Mucosa of descending colon (tissue), 3 donors: ENCODE data around the gene WDR31. TPM values are rescaled to one million over a fixed set of nuclear protein-coding genes. Genes with fewer than 3 reads are reported as not detected.
A peak's percentile ranks its signal among the peaks of the same experiment; 100 is the strongest.

Source experiments
- ATAC-seq: fragments of 200-7000 bp; cut with Tn5 transposase; one replicate; pipeline ENCODE4 v1.9.1; 2020; ENCODE audit warnings: mild to moderate bottlenecking, moderate library complexity
- DNase-seq, 3 donors: peaks; one replicate each; pipeline ENCODE4 v3.0.0-alpha.2; 2020
- H3K36me3 ChIP-seq: fragments of 200-600 bp; one replicate; pipeline ENCODE4 v1.8.0; 2021; ENCODE audit warnings: low read depth, mild to moderate bottlenecking
- H3K4me1 ChIP-seq: fragments of 200-600 bp; one replicate; pipeline ENCODE4 v1.8.0; 2021; ENCODE audit warnings: low read depth, mild to moderate bottlenecking
- H3K4me3 ChIP-seq: fragments of 200-600 bp; one replicate; pipeline ENCODE4 v1.8.0; 2021; ENCODE audit warnings: mild to moderate bottlenecking
- H3K9me3 ChIP-seq: fragments of 200-600 bp; one replicate; pipeline ENCODE4 v1.8.0; 2021; ENCODE audit warnings: mild to moderate bottlenecking
- CTCF ChIP-seq: fragments of 200-600 bp; IDR thresholded peaks from one replicate; pipeline ENCODE4 v1.8.0; 2022; ENCODE audit warnings: antibody characterized with exemption, mild to moderate bottlenecking
- intact Hi-C, 2 donors: fragments of 100-400 bp; cut with DNase I in 1 of 2; cut with micrococcal nuclease in 1 of 2; formaldehyde crosslinking; loops; one replicate each; pipeline versions ENCODE4 v1.11.0 to v1.11.1; 2022; cut with DNase I, micrococcal nuclease
- long read RNA-seq, 2 donors: library from polyadenylated mRNA; unstranded; transcript quantifications; one replicate each; pipeline ENCODE4 v2.0.0, GENCODE V29; 2019 to 2021
- total RNA-seq, 3 donors: library from RNA; stranded (reverse); fragmentation: NEBNext Ultra II Directional in 2 of 3; extraction: Animal tissue kit (Norgen Biotek cat#: 25700) in 2 of 3; gene quantifications; one replicate each; pipeline versions ENCODE4 v1.2.1 to v1.2.4, GENCODE V29; 2021 to 2023
- donor health status: DM: no; HTN: no; CAD: no; lungs with moderate emphysema.
- donor health status: DM: no; HTN: no; CAD: no.
- donor health status: DM: no; HTN: yes; CAD: no.

WDR31 gene
- total RNA-seq, result 1 to 10 TPM; 2.6 to 4.6 (median 3.3) TPM
- long read RNA-seq, donor 1, full-length matches to known transcripts, result 1 of 2 reads
- long read RNA-seq, donor 1, partial matches to known transcripts, result 0 of 2 reads
- long read RNA-seq, donor 1, other reads (novel, unspliced or antisense), result 1 of 2 reads
- long read RNA-seq, donor 2, partial matches to known transcripts, result 0 of 3 reads
- long read RNA-seq, donor 2, other reads (novel, unspliced or antisense), result 1 of 3 reads

GRCh38 chr9:113340011-113340699 is at the start of gene WDR31:
WDR31 (minus strand) TSS chr9:113340275; CDS start chr9:113332022, 8,253 bp downstream.
- no peaks in the 10 kb centered on the region for H3K9me3 ChIP-seq
- H3K4me1 ChIP-seq, result peaks cover 12% of the 10 kb centered on the region
- intact Hi-C loops, result no loop called here
- DNase-seq, result peak; percentile 85 to 91 (median 90)
- peak; percentile 92 for ATAC-seq
- TF ChIP-seq CTCF, result no peak
- peak within 1 kb of the TSS; percentile 52 for H3K4me3 ChIP-seq
- no peaks in the 10 kb centered on the region for H3K36me3 ChIP-seq

GRCh38 chr9:113389451-113389850 is 49.4 kb upstream of the WDR31 start:
- Histone ChIP-seq H3K4me3 (no peak overlapping the region), H3K4me1 (peaks cover 27% of the 10 kb centered on the region), H3K9me3 (no peaks in the 10 kb centered on the region), H3K36me3 (peaks cover 7% of the 10 kb centered on the region)
- TF ChIP-seq CTCF, result no peak
- ATAC-seq (no peak), DNase-seq (peak in 2 of 3 donors; percentile 38 to 54)
- intact Hi-C loops, result no loop called here

- no peak overlapping the region for H3K4me3 ChIP-seq
- DNase-seq, result peak; percentile 60 to 69 (median 68)
- peaks cover 7% of the 10 kb centered on the region for H3K36me3 ChIP-seq
- peak; percentile 64 for ATAC-seq
- H3K9me3 ChIP-seq, result no peaks in the 10 kb centered on the region
- H3K4me1 ChIP-seq, result peaks cover 27% of the 10 kb centered on the region
- no peak for TF ChIP-seq CTCF
- intact Hi-C loops, result no loop called here
Observed at GRCh38 chr9:113388833-113389232, 48.8 kb upstream of the WDR31 start.

- intact Hi-C loops, result no loop called here
- Histone ChIP-seq H3K4me3 (no peak overlapping the region), H3K36me3 (peaks cover 7% of the 10 kb centered on the region), H3K4me1 (peaks cover 30% of the 10 kb centered on the region), H3K9me3 (no peaks in the 10 kb centered on the region)
- TF ChIP-seq CTCF, result no peak
- ATAC-seq (peak; percentile 86), DNase-seq (peak; percentile 64 to 75 (median 67))
Observed at GRCh38 chr9:113387560-113388230, 47.6 kb upstream of the WDR31 start.

- DNase-seq (peak; percentile 26 to 42 (median 41)), ATAC-seq (peak; percentile 27)
- Histone ChIP-seq H3K36me3 (peaks cover 7% of the 10 kb centered on the region), H3K9me3 (no peaks in the 10 kb centered on the region), H3K4me1 (peaks cover 38% of the 10 kb centered on the region), H3K4me3 (no peak overlapping the region)
- TF ChIP-seq CTCF, result no peak
- intact Hi-C loops, result no loop called here
Observed at GRCh38 chr9:113386571-113387393, 46.7 kb upstream of the WDR31 start.
